ENCODE results near the gene RHBDL1. TPM values are rescaled to one million over a fixed set of nuclear protein-coding genes. Genes with fewer than 3 reads are reported as not detected.
"Not testable (repeated sequence)": the region's sequence is repeated elsewhere in the genome, so short reads cannot be mapped to it uniquely, and the experiment has no call there.

The RHBDL1 gene
- total and polyA plus RNA-seq, 7 donors, result 0.06 to 0.42 (median 0.13) TPM

- Histone ChIP-seq H3K36me3 (ENCODE audit: insufficient read depth in 1 of 2, low read depth in 1 of 2) (peaks cover 5 to 31% of the 10 kb centered on the region in 2 donors), H3K9me3 (no peaks in the 10 kb centered on the region), H3K27ac (no peak overlapping the region), H3K27me3 (ENCODE audit: insufficient read depth in 3 of 3, low read length in 2 of 3) (peaks cover 0 to 3% (median 0%) of the 10 kb centered on the region in 3 donors), H3K4me3 (no peak overlapping the region), H3K4me1 (peaks cover 51% of the 10 kb centered on the region)
- intact Hi-C loops (cut with DNase I), result no loop called here
- DNase-seq (no peak), ATAC-seq (no peak)
- no peak for TF ChIP-seq CTCF (IDR thresholded peaks at IDR 0.05)
- 57 to 66% (median 61%) methylated on average over 44 to 51 of the region's 51 CpGs for WGBS, 3 donors
Measured at GRCh38 chr16:686459-687260, 11.2 kb downstream of the RHBDL1 start.

GRCh38 chr16:687499-687898 lies 12.0 kb downstream of the RHBDL1 start:
- intact Hi-C loops (cut with DNase I), result no loop called here

GRCh38 chr16:689175-689897 lies 13.9 kb downstream of the RHBDL1 start:
- DNase-seq, result no peak

More at GRCh38 chr16:687499-687898, 12.0 kb downstream of the RHBDL1 start:
- H3K36me3 ChIP-seq (ENCODE audit: insufficient read depth in 1 of 2, low read depth in 1 of 2), result peaks cover 0 to 23% of the 10 kb centered on the region in 2 donors
- H3K4me3 ChIP-seq, result no peak overlapping the region
- ATAC-seq (no peak), DNase-seq (no peak)
- H3K27ac ChIP-seq, result no peak overlapping the region
- no peak for TF ChIP-seq CTCF (IDR thresholded peaks at IDR 0.05)
- peaks cover 43% of the 10 kb centered on the region for H3K4me1 ChIP-seq
- H3K9me3 ChIP-seq, result no peaks in the 10 kb centered on the region
- peaks cover 0 to 11% (median 2%) of the 10 kb centered on the region in 3 donors for H3K27me3 ChIP-seq (ENCODE audit: insufficient read depth in 3 of 3, low read length in 2 of 3)
- 89 to 94% (median 90%) methylated on average over 19 of the region's 19 CpGs for WGBS, 3 donors

DNA sequence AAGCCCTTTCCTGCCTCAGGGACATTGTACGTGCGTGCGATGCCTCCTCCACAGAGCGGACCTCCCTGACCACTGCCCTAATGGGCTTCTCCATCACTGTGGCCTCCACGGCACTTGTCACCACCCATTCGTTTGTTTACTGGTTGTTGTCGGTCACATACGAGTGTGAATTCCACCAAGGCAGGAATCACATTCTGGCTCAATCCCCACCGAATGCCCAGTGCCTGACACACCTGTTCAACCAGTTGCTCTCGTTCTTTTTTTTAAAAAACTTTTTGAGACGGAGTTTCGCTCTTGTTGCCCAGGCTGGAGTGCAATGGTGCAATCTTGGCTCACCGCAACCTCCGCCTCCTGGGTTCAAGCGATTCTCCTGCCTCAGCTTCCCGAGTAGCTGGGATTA lies 15.8 kb downstream of the RHBDL1 start:
- DNase-seq; intact Hi-C loops (cut with DNase I); H3K36me3 ChIP-seq (ENCODE audit: insufficient read depth in 1 of 2, low read depth in 1 of 2); H3K27ac ChIP-seq; ATAC-seq; H3K4me3 ChIP-seq; H3K9me3 ChIP-seq: not testable (repeated sequence)
- 76 to 82% (median 77%) methylated on average over 16 of the region's 16 CpGs for WGBS, 3 donors
- peaks cover 26% of the 10 kb centered on the region for H3K4me1 ChIP-seq
- peaks cover 0 to 45% (median 23%) of the 10 kb centered on the region in 3 donors for H3K27me3 ChIP-seq (ENCODE audit: insufficient read depth in 3 of 3, low read length in 2 of 3)

More at GRCh38 chr16:689175-689897, 13.9 kb downstream of the RHBDL1 start:
- Histone ChIP-seq H3K36me3 (ENCODE audit: insufficient read depth in 1 of 2, low read depth in 1 of 2) (peaks cover 0 to 14% of the 10 kb centered on the region in 2 donors), H3K27ac (peak overlapping the region; percentile 93), H3K9me3 (no peaks in the 10 kb centered on the region), H3K4me3 (peak overlapping the region; percentile 100), H3K27me3 (ENCODE audit: insufficient read depth in 3 of 3, low read length in 2 of 3) (peaks cover 0 to 29% (median 11%) of the 10 kb centered on the region in 3 donors), H3K4me1 (peaks cover 29% of the 10 kb centered on the region)
- TF ChIP-seq CTCF (IDR thresholded peaks at IDR 0.05), result no peak
- WGBS, 3 donors, result 78 to 83% (median 80%) methylated on average over 26 of the region's 26 CpGs
- ATAC-seq, result peak in 2 of 4 donors; percentile 2 to 5
- intact Hi-C loops (cut with DNase I), result no loop called here
